DOHH2 (cell line): ENCODE data around the gene TIMP3.

Source experiments
- H3F3A ChIP-seq: fragments of 200-600 bp; sonication (generic), shearing (Covaris generic); 2 replicates; pipeline ENCODE4 v1.6.0; 2016; ENCODE audit warnings: antibody characterized with exemption, mild to moderate bottlenecking; ENCODE audit not compliant: control insufficient read depth, insufficient read depth
- H3K27ac ChIP-seq: fragments of 200-600 bp; sonication (generic); 2 replicates; pipeline ENCODE4 v1.5.1; 2014; ENCODE audit warnings: low read depth, mild to moderate bottlenecking, low read length, moderate library complexity
- H3K27me3 ChIP-seq: fragments of 200-600 bp; sonication (generic); 2 replicates; pipeline ENCODE4 v1.6.1; 2014; ENCODE audit warnings: mild to moderate bottlenecking, low read length, mixed read lengths; ENCODE audit not compliant: control insufficient read depth
- H3K36me3 ChIP-seq: fragments of 200-600 bp; sonication (generic); 2 replicates; pipeline ENCODE4 v1.6.1; 2014; ENCODE audit warnings: mild to moderate bottlenecking, low read length, moderate library complexity, mixed read lengths; ENCODE audit not compliant: control insufficient read depth
- H3K4me1 ChIP-seq: fragments of 200-600 bp; sonication (generic); 2 replicates; pipeline ENCODE4 v1.6.1; 2014; ENCODE audit warnings: mild to moderate bottlenecking, low read length, mixed read lengths; ENCODE audit not compliant: control insufficient read depth
- H3K4me2 ChIP-seq: fragments of 200-600 bp; sonication (generic); 2 replicates; pipeline ENCODE4 v1.6.0; 2014; ENCODE audit warnings: mild to moderate bottlenecking, low read length, moderate library complexity
- H3K4me3 ChIP-seq: fragments of 200-600 bp; sonication (generic); 2 replicates; pipeline ENCODE4 v1.5.1; 2014; ENCODE audit warnings: mild to moderate bottlenecking, low read length, mixed read lengths
- H3K79me2 ChIP-seq: fragments of 200-600 bp; sonication (generic); 2 replicates; pipeline ENCODE4 v1.6.1; 2014; ENCODE audit warnings: mild to moderate bottlenecking, low read length, mixed read lengths; ENCODE audit not compliant: control insufficient read depth
- H3K9me2 ChIP-seq: fragments of 200-600 bp; sonication (generic); replicated peaks from 2 replicates; pipeline ENCODE4 v1.6.1; 2014; ENCODE audit warnings: mild to moderate bottlenecking, low read length, mixed read lengths; ENCODE audit not compliant: control insufficient read depth
- H3K9me3 ChIP-seq: fragments of 200-600 bp; sonication (generic); 2 replicates; pipeline ENCODE4 v1.6.1; 2014; ENCODE audit warnings: antibody characterized with exemption, low read length, mixed read lengths; ENCODE audit not compliant: control insufficient read depth, insufficient read depth
- H4K20me1 ChIP-seq: fragments of 200-600 bp; sonication (generic); 2 replicates; pipeline ENCODE4 v1.6.0; 2014; ENCODE audit warnings: low read depth, mild to moderate bottlenecking, antibody characterized with exemption, low read length, moderate library complexity; ENCODE audit not compliant: control insufficient read depth, insufficient read depth
- CTCF ChIP-seq: fragments of 200-600 bp; sonication (generic); IDR thresholded peaks from one replicate; pipeline ENCODE4 v1.5.1; 2014; ENCODE audit warnings: antibody characterized with exemption, mild to moderate bottlenecking, low read depth, low read length; ENCODE audit not compliant: poor library complexity, severe bottlenecking
- EZH2phosphoT487 ChIP-seq: fragments of 200-600 bp; sonication (generic); IDR thresholded peaks from 2 replicates; pipeline ENCODE4 v1.6.1; 2017; ENCODE audit warnings: borderline replicate concordance, mild to moderate bottlenecking, antibody characterized with exemption, low read length, moderate library complexity, mixed read lengths

TIMP3 gene

GRCh38 chr22:32909581-32910428, 108.3 kb downstream of the TIMP3 start:
- TF ChIP-seq EZH2phosphoT487 (no peak), CTCF (no peak)
- Histone ChIP-seq H3K4me1 (no peaks in the 10 kb centered on the region), H3K36me3 (no peaks in the 10 kb centered on the region), H4K20me1 (no peaks in the 10 kb centered on the region), H3K79me2 (no peaks in the 10 kb centered on the region), H3K27me3 (no peaks in the 10 kb centered on the region), H3K9me2 (no peaks in the 10 kb centered on the region), H3K27ac (no peak overlapping the region), H3F3A (no peaks in the 10 kb centered on the region), H3K4me2 (no peak overlapping the region), H3K9me3 (no peaks in the 10 kb centered on the region), H3K4me3 (no peak overlapping the region)

- H3F3A ChIP-seq: no peaks in the 10 kb centered on the region
- H3K79me2 ChIP-seq: no peaks in the 10 kb centered on the region
- H3K27me3 ChIP-seq: no peaks in the 10 kb centered on the region
- no peaks in the 10 kb centered on the region for H3K4me1 ChIP-seq
- no peak overlapping the region for H3K4me2 ChIP-seq
- no peaks in the 10 kb centered on the region for H3K9me3 ChIP-seq
- no peak overlapping the region for H3K4me3 ChIP-seq
- no peaks in the 10 kb centered on the region for H4K20me1 ChIP-seq
- no peaks in the 10 kb centered on the region for H3K36me3 ChIP-seq
- H3K27ac ChIP-seq: no peak overlapping the region
- TF ChIP-seq EZH2phosphoT487 (no peak), CTCF (no peak)
- no peaks in the 10 kb centered on the region for H3K9me2 ChIP-seq
Measured at GRCh38 chr22:32910429-32910772, 108.9 kb downstream of the TIMP3 start.

GRCh38 chr22:32911503-32911902, 110.0 kb downstream of the TIMP3 start:
- no peaks in the 10 kb centered on the region for H3K36me3 ChIP-seq
- H3K27me3 ChIP-seq: no peaks in the 10 kb centered on the region
- H3K4me2 ChIP-seq: no peak overlapping the region
- TF ChIP-seq CTCF (no peak), EZH2phosphoT487 (no peak)
- no peak overlapping the region for H3K27ac ChIP-seq
- H4K20me1 ChIP-seq: no peaks in the 10 kb centered on the region
- no peaks in the 10 kb centered on the region for H3F3A ChIP-seq
- H3K9me3 ChIP-seq: no peaks in the 10 kb centered on the region
- no peaks in the 10 kb centered on the region for H3K9me2 ChIP-seq
- no peaks in the 10 kb centered on the region for H3K4me1 ChIP-seq
- no peak overlapping the region for H3K4me3 ChIP-seq
- H3K79me2 ChIP-seq: no peaks in the 10 kb centered on the region
